Left lobe of liver (tissue), 2 donors: ENCODE data around the gene GSE1. TPM values are rescaled to one million over a fixed set of nuclear protein-coding genes. Genes with fewer than 3 reads are reported as not detected.

Experiments used
- ATAC-seq: fragments of 200-7000 bp; cut with Tn5 transposase; one replicate; pipeline ENCODE4 v1.9.1; 2020; ENCODE audit warnings: mild to moderate bottlenecking, moderate library complexity
- DNase-seq: peaks from one replicate; pipeline ENCODE4 v3.0.0-alpha.2; 2020; ENCODE audit warnings: low spot score
- total RNA-seq: library from RNA; stranded (reverse); gene quantifications from one replicate; pipeline ENCODE4 v1.2.1, GENCODE V29; 2021
- donor health status: DM: no; HTN: no; CAD: no; lungs with moderate emphysema.
- donor health status: DM: no; HTN: yes; CAD: no.

The GSE1 gene
- total RNA-seq, 1 donor from 2014 or later = 38.3 TPM

GRCh38 chr16:85674828-85675227 lies 61.7 kb downstream of the GSE1 start:
- no peak for ATAC-seq
- DNase-seq = no peak

DNA sequence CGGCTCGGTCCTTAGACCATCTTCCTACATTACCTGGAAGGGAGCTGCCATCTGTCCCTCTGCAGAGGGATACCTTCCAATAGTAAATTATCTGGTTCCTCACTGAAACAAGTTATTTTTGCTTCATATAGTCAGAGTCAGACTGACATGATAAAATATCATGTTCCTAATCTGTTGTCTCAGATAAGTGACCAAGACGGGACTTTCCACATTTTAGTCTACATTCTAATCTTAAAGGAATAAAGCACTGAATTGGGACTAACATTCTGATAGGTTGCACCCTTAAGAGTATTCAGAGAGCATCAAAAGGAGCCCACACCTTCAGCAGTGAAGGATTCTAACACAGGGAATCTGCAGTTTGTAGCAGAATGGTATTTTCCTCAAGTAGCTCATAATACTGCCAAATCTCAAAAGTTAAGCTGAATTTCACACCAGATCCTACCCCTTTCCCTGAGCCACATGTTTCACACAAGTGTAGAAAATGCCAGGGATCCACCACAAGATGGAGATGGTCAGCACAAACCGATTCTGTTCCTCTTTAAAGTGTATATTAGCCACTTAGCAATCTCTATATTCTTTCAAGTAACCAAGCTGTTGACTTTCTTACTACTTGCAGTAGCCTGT lies 62.2 kb downstream of the GSE1 start:
- DNase-seq = no peak

GRCh38 chr16:85676466-85676865 lies 63.3 kb downstream of the GSE1 start:
- no peak for ATAC-seq
- no peak for DNase-seq

More for the DNA sequence above, 62.2 kb downstream of the GSE1 start:
- no peak for ATAC-seq

- no peak for ATAC-seq
- no peak for DNase-seq
Observed at GRCh38 chr16:85677383-85677967, 64.4 kb downstream of the GSE1 start.

DNA sequence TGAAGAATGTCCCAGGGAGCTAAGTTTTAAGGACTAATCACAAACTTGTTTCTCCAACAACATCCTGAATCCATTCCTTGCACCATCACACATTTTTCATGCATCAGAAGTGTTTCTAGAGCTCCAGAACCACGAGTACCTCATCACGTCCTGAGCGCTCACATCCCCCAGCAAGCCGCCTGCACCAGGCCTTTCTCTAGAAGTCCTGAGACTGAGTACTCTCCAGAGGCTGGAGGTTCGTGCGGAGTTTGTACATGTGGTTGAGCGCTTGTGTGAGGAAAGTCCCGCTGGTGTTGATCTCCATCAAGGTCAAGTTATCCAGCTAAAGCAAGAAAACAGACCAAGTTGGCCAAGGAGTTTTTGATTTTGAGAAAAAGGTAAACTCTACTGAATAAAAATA lies 64.9 kb downstream of the GSE1 start:
- ATAC-seq (no peak), DNase-seq (no peak)

- ATAC-seq = no peak
- no peak for DNase-seq
Observed at GRCh38 chr16:85678821-85679220, 65.7 kb downstream of the GSE1 start.

DNA sequence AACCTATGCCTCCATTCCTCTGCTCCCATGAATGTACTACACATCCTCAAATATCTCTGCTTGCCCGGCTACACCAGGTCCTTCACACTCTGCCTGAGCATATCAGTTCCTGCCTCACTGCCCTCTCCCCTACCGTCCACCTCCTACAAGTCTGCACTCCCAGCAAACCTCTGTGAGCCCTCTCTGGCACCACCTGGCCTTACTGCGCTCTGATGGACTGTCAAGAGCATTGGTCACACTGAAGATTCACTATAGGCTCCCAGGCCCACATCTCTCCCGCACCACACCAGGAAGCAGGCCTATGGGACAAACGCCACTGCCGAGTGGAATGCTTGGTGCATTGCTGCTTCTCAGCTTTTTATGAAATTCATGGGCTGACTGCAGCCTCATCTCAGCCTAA lies 66.7 kb downstream of the GSE1 start:
- DNase-seq = no peak
- ATAC-seq = peak; percentile 6

- ATAC-seq (peak; percentile 61), DNase-seq (no peak)
Observed at GRCh38 chr16:85680352-85680944, 67.3 kb downstream of the GSE1 start.

GRCh38 chr16:85681255-85681654 lies 68.1 kb downstream of the GSE1 start:
- ATAC-seq (peak; percentile 92), DNase-seq (peak; percentile 77)

GRCh38 chr16:85682516-85682915 lies 69.4 kb downstream of the GSE1 start:
- ATAC-seq (no peak), DNase-seq (no peak)

DNA sequence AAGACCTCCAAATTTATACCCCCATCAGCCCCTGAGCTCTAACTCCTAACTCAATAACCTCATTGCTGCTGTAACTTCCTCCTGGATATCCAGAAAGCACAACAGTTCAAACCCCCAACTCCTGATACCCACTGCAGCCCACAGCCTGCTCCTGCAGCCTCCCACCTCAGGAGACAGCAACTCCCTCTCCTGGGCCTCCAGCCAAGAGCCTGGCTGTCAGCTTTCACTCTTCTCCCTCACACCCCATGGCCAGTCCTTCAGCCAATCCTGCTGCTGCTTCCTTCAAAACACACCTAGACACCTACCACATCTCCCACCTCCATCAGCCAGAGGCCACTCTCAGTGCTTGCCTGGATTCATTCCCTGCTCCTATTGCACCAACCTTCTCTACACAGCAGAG lies 70.2 kb downstream of the GSE1 start:
- no peak for ATAC-seq
- DNase-seq = no peak

GRCh38 chr16:85685251-85685650 lies 72.1 kb downstream of the GSE1 start:
- ATAC-seq (no peak), DNase-seq (no peak)

- no peak for ATAC-seq
- DNase-seq = no peak
Observed at GRCh38 chr16:85686912-85687591, 73.9 kb downstream of the GSE1 start.

DNA sequence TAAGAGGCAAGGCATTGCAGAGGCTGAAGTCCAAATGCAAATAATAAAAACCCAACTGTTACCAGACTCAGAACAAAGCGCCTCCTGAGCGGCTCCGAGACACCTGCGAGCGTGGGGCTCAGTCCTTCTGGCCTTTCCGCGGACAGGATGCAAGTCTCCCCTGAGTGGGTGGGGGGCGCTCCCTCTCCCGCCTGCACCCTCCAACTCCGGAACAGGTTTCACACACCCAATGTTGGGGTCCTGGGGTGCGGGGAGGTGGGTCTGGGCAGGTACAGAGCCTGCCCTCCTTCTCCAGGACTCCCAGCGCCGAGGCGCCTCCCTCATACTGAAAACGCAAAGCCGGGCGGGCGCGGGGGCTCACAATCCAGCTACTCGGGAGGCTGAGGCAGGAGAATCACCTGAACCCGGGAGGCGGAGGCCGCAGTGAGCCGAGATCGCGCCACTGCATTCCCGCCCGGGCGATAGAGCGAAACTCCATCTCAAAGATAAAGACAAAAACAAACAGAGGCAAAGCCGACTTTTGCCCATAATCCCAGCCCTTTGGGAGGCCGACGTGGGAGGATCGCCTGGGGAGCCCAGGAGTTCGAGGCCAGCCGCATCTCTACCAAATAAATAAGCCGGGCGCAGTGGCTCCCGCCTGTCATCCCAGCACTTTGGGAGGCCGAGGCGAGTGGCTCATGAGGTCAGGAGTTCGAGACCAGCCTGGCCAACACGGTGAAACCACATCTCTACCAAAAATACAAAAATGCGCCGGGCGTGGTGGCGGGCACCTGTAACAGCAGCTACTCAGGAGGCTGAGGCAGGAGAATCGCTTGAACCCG lies 74.7 kb downstream of the GSE1 start:
- ATAC-seq (no peak), DNase-seq (no peak)

GRCh38 chr16:85688586-85689284 lies 75.6 kb downstream of the GSE1 start, which contains the start of gene GINS2:
TSS of gene GINS2 (minus strand) at chr16:85688954. CDS start at chr16:85688898, 56 bp downstream.
- peak; percentile 99 for ATAC-seq

GRCh38 chr16:85689285-85689949 lies 76.3 kb downstream of the GSE1 start:
- ATAC-seq (no peak), DNase-seq (no peak)

More at GRCh38 chr16:85688586-85689284, 75.6 kb downstream of the GSE1 start, which contains the start of gene GINS2:
- DNase-seq = peak; percentile 92

DNA sequence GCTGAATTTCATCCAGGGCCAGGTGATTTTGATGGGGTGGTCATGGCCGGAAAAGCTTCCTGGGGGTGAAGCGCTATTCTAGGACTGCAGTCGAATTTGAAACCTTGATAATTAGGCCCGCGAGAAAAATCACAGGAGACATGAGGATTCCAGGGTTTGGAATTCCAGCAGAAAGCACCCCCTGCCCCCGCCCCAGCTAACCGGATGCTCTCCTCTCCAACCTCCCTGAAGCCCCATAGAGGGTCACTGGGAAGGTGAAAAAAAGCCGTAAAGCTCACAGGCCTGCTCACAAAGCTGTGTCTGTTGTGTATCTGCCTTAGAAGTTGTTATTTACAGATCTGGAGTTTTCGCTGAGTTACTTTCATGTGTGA lies 76.8 kb downstream of the GSE1 start:
- no peak for ATAC-seq
- no peak for DNase-seq

DNA sequence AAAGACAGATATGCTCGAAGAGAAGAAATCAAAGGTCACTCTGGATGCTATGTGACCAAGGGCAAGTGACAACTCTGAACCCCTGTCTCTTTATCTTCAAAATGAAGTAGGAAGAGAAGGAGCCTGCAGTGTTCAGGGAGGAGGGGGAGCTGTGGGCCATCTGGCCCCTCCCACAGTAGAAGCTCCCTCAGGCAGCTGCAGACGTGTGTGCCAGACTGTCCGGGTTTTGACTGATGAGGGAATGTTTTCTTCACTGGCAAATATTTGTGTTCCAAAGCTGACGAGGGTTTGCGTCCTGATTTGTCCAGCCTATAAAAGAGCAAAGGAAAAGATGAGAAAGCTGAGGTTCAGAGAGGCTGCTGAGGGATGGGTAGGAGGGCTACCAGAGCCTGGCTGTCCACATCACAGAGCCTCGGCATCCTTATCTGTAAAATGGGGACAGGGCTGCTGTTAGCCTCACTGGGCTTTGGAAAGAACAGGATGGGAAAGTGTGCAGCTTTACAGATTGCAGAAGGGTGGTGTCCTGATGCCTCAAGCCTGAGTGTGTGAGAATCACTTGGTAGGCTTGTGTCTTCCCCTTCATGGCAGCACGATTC lies 77.4 kb downstream of the GSE1 start:
- DNase-seq (no peak), ATAC-seq (no peak)
